Measurements from ENCODE around the gene CDH11. TPM values are rescaled to one million over a fixed set of nuclear protein-coding genes. Genes with fewer than 3 reads are reported as not detected.

CDH11 gene
- total RNA-seq, 1 experiment from 2014 or later: 5.4 TPM

DNA sequence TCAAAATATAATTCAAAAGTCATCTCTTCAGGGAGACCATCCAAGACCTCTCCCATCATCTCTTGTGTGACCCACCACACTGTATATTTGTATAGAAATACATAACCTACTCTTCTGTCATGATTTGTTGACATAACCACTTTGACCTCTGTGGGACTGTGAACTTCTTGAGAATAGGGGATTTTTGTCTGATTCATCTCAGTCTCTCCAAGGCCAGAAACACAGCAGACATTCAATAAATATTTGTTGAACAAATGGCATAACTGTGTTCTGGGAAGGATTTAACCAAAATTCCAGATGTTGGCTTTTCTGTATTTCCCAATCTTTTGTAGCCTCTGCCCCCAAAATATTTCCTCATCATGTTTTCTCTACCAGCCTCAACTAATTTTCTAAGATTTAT is 169.7 kb downstream of the CDH11 start:
- no peak overlapping the region for H3K9ac ChIP-seq (ENCODE audit: extremely low read depth, insufficient read length, low read length)
- H2AK5ac ChIP-seq (ENCODE audit: insufficient read length, low read length): no peak overlapping the region
- no peaks in the 10 kb centered on the region for H3K23me2 ChIP-seq (ENCODE audit: insufficient read length, low read depth, low read length, poor library complexity, severe bottlenecking)
- no peak for DNase-seq
- no peak for TF ChIP-seq CTCF (conservative IDR thresholded peaks at IDR 0.05)
- H3K27ac ChIP-seq (ENCODE audit: insufficient read length, low read depth, low read length): no peak overlapping the region
- H2AFZ ChIP-seq (ENCODE audit: low read length): no peak overlapping the region
- H3K79me1 ChIP-seq (ENCODE audit: insufficient read depth, low read depth, low read length, poor library complexity, severe bottlenecking): no peaks in the 10 kb centered on the region
- no peak overlapping the region for H2BK120ac ChIP-seq (ENCODE audit: low read depth, low read length, poor library complexity, severe bottlenecking)
- H3K79me2 ChIP-seq (ENCODE audit: insufficient read depth, low read length): no peaks in the 10 kb centered on the region
- no peak overlapping the region for H2BK20ac ChIP-seq (ENCODE audit: low read depth, low read length, poor library complexity, severe bottlenecking)
- no peaks in the 10 kb centered on the region for H3K4me1 ChIP-seq (ENCODE audit: insufficient read depth, low read length)
- H3K14ac ChIP-seq (ENCODE audit: insufficient read depth, low read length): no peak overlapping the region
- no peak overlapping the region for H3K56ac ChIP-seq (ENCODE audit: insufficient read length, low read depth, low read length)
- H3K23ac ChIP-seq (ENCODE audit: insufficient read length, low read depth, low read length): no peak overlapping the region
- no peak overlapping the region for H3K4me3 Mint-ChIP-seq
- peaks cover 0 to 5% (median 0%) of the 10 kb centered on the region in 3 experiments; a peak in 2 of 7 replicates for H3K36me3 Mint-ChIP-seq (ENCODE audit: insufficient read depth in 1 of 3, low read depth in 3 of 3)
- no peak overlapping the region for H3K4me2 ChIP-seq (ENCODE audit: insufficient read depth, insufficient read length, low read length)
- no peaks in the 10 kb centered on the region for H3K27me3 ChIP-seq (ENCODE audit: insufficient read depth, low read length)
- H2BK5ac ChIP-seq (ENCODE audit: insufficient read length, low read length): no peak overlapping the region
- no peak overlapping the region for H3K27ac Mint-ChIP-seq
- no peaks in the 10 kb centered on the region; a peak in 1 of 5 replicates for H3K9me3 Mint-ChIP-seq
- no peaks in the 10 kb centered on the region; the same call in 1 of the 2 replicates for H3K27me3 Mint-ChIP-seq (ENCODE audit: low read depth)
- H2BK15ac ChIP-seq (ENCODE audit: low read depth, low read length): no peak overlapping the region
- H2BK12ac ChIP-seq (ENCODE audit: insufficient read length, low read depth, low read length): no peak overlapping the region
- no peak overlapping the region for H4K5ac ChIP-seq (ENCODE audit: insufficient read length, low read depth, low read length)
- no peak overlapping the region for H3K18ac ChIP-seq (ENCODE audit: insufficient read length, low read depth, low read length)
- H3K4ac ChIP-seq (ENCODE audit: low read depth, low read length): no peak overlapping the region
- no peak overlapping the region for H3T11ph ChIP-seq (ENCODE audit: low read length)
- H4K20me1 ChIP-seq (ENCODE audit: control insufficient read depth, insufficient read depth, insufficient read length): no peaks in the 10 kb centered on the region
- no peaks in the 10 kb centered on the region for H3K4me1 Mint-ChIP-seq
- H3K9me3 ChIP-seq (ENCODE audit: control insufficient read depth, low read depth, low read length): no peaks in the 10 kb centered on the region
- no peak overlapping the region for H4K8ac ChIP-seq (replicated peaks; ENCODE audit: insufficient read length, low read depth, low read length)
- no peak overlapping the region for H4K91ac ChIP-seq (ENCODE audit: insufficient read length, low read depth, low read length)
